ENCODE data around the gene SMAD2.

Gene SMAD2

DNA sequence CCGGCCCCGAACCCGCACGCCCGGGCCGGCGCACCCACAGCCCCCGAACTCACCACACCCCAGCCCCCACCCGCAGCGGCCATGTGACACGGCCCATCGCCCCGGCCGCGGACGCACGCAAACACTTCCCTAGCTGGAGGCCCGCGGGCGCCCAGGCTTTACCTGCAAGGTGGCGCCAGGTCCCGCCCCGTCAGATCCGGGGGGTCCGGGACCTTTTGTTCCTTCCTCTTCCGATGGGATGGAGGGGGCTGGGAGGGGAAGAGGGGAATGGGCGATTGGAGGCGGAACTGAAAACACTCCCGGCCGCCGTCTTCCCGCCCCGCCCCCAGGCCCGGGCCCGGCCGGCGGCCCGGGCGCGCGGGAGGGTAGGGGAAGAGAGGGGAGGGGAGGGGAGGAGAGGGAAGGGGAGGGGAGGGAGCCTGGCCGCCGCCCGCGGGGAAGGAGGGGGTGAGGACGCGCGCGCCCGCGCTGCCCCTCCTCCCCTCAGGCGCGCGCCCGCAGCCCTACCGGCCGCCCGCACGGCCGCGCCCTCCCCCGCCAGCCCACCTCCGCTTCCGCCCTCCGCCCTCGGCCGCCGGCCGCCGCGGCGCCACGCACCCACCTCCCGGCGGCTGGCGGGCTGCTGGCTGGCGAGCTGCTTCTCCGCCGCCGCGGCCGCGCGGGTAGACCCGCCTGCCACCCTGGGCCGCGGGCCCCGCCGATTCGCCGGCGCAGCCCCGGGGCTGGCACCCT, at the start of gene SMAD2:
Gene SMAD2 (minus strand): TSS at position 461 of the 732 bp plus-strand sequence. CDS start 33,903 bp downstream, outside the sequence.
- DNase-seq (ENCODE audit: extremely low read depth, insufficient read length) = no peak
- TF ChIP-seq, protein P1, sequence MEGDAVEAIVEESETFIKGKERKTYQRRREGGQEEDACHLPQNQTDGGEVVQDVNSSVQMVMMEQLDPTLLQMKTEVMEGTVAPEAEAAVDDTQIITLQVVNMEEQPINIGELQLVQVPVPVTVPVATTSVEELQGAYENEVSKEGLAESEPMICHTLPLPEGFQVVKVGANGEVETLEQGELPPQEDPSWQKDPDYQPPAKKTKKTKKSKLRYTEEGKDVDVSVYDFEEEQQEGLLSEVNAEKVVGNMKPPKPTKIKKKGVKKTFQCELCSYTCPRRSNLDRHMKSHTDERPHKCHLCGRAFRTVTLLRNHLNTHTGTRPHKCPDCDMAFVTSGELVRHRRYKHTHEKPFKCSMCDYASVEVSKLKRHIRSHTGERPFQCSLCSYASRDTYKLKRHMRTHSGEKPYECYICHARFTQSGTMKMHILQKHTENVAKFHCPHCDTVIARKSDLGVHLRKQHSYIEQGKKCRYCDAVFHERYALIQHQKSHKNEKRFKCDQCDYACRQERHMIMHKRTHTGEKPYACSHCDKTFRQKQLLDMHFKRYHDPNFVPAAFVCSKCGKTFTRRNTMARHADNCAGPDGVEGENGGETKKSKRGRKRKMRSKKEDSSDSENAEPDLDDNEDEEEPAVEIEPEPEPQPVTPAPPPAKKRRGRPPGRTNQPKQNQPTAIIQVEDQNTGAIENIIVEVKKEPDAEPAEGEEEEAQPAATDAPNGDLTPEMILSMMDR (IDR thresholded peaks at IDR 0.05; ENCODE audit: insufficient read depth, low read length, poor library complexity, severe bottlenecking) = no peak
- no peaks in the 10 kb centered on the region for H3K27me3 ChIP-seq (replicated peaks; ENCODE audit: control insufficient read depth, insufficient read depth, low read length)
- no peaks in the 10 kb centered on the region for H3K36me3 ChIP-seq (ENCODE audit: control insufficient read depth, insufficient read depth, low read length)
- H3K4me3 ChIP-seq (replicated peaks; ENCODE audit: low read depth, low read length) = peak within 1 kb of the TSS; percentile 90

DNA sequence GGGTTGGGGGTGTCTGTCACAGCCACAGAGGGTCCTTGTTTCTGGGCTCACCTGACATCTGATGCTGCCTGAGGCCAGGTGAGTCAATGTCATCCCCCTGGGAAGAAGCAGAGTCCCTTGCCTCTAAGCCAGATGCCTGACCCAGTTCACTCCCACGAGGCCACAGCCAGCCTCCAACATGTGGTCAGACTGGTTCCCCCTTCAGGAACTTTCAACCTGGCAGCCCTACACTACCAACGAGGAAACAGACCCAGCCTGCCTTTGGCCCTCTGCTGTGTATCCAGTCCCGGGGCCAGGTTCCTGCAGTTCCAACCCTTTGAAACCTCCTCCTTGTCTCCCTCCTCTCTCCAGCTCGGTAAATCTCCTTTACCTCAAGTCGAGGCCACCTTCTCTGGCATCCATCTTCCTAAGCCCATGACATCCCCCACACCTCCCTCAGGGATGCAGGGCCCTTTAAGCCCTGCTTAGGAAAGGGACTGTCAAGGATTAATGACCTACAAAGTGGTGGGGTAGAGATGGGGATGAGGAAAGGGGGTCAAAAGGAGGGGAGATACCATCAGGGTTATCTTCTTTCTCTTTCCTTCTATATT, 49.2 kb upstream of the SMAD2 start:
- H3K4me3 ChIP-seq (replicated peaks; ENCODE audit: low read depth, low read length) = no peak overlapping the region
- H3K27me3 ChIP-seq (replicated peaks; ENCODE audit: control insufficient read depth, insufficient read depth, low read length) = no peaks in the 10 kb centered on the region
- TF ChIP-seq, protein P1 (IDR thresholded peaks at IDR 0.05; ENCODE audit: insufficient read depth, low read length, poor library complexity, severe bottlenecking) = no peak
- no peaks in the 10 kb centered on the region for H3K36me3 ChIP-seq (ENCODE audit: control insufficient read depth, insufficient read depth, low read length)
- DNase-seq (ENCODE audit: extremely low read depth, insufficient read length) = no peak

DNA sequence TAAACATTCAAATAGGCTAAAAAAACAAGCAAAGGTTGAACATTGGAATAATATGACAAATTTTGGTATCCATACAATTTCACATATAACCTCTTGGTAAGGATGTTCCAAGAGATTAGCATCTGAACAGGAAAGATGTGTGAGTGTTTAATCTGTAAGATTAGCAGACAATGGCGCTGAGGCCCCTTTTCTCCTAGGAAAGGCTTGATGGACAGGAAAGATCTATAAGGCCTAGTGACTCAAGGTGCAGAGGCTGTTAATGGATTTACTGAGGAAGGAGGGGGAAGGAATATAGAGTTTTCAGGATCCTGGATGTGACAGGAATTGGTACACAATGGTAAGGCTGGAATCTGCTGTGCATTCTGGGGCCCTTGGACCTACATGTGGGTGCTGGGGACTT, 48.1 kb upstream of the SMAD2 start:
- no peak overlapping the region for H3K4me3 ChIP-seq (replicated peaks; ENCODE audit: low read depth, low read length)
- no peaks in the 10 kb centered on the region for H3K36me3 ChIP-seq (ENCODE audit: control insufficient read depth, insufficient read depth, low read length)
- H3K27me3 ChIP-seq (replicated peaks; ENCODE audit: control insufficient read depth, insufficient read depth, low read length) = no peaks in the 10 kb centered on the region
- TF ChIP-seq, protein P1 (IDR thresholded peaks at IDR 0.05; ENCODE audit: insufficient read depth, low read length, poor library complexity, severe bottlenecking) = no peak
- no peak for DNase-seq (ENCODE audit: extremely low read depth, insufficient read length)

DNA sequence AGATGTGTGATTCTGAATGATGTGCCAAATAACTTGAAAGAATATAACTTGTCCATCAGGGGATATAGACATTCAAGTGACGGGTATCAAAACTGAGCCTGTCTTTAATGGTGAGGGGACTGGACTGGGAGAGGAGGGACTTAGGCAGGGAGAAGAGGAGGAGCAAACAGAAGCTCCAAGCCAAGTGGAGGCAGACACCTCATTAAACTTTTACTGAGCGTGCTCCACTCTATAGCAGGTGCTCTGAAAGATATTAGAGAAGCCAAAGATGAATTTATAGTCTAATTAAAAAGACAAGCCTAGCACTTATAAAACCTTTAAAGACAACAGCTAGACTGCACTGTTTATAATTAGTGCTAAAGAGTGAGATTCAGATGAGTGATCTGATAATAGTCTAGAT, 47.7 kb upstream of the SMAD2 start:
- Histone ChIP-seq H3K36me3 (ENCODE audit: control insufficient read depth, insufficient read depth, low read length) (no peaks in the 10 kb centered on the region), H3K27me3 (replicated peaks; ENCODE audit: control insufficient read depth, insufficient read depth, low read length) (no peaks in the 10 kb centered on the region), H3K4me3 (replicated peaks; ENCODE audit: low read depth, low read length) (no peak overlapping the region)
- TF ChIP-seq, protein P1 (IDR thresholded peaks at IDR 0.05; ENCODE audit: insufficient read depth, low read length, poor library complexity, severe bottlenecking) = no peak
- DNase-seq (ENCODE audit: extremely low read depth, insufficient read length) = no peak

DNA sequence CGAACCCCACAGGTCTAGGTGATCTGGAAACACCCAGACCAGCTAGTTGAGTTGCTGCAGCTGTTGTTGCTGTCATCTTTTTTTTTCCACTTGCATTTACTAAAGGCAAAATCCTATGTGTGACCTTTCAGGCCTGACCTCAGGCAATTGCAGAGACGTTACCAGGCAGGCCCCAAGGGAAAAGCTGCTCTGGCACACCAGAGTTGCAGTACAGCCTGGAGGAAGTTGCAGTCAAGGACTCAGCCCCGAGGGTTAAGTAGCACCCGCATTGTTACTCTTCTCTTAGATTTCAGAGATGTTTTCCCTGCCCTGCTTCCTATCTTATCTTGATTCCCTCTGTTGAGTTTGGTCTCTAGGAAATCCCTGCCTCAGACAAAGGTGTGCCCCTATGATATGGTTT, 45.2 kb upstream of the SMAD2 start:
- no peak for DNase-seq (ENCODE audit: extremely low read depth, insufficient read length)
- H3K4me3 ChIP-seq (replicated peaks; ENCODE audit: low read depth, low read length) = no peak overlapping the region
- no peaks in the 10 kb centered on the region for H3K36me3 ChIP-seq (ENCODE audit: control insufficient read depth, insufficient read depth, low read length)
- TF ChIP-seq, protein P1 (IDR thresholded peaks at IDR 0.05; ENCODE audit: insufficient read depth, low read length, poor library complexity, severe bottlenecking) = no peak
- no peaks in the 10 kb centered on the region for H3K27me3 ChIP-seq (replicated peaks; ENCODE audit: control insufficient read depth, insufficient read depth, low read length)

Measured in GM06990 (cell line).